Hematopoietic multipotent progenitor cell treated with erythropoietin and hydrocortisone succinate and interleukin-3 and kit ligand, for 8 days (in vitro differentiated cells): ENCODE measurements around the gene NUDT19.
A peak's percentile ranks its signal among the peaks of the same experiment; 100 is the strongest.
"Not testable (repeated sequence)": the region's sequence is repeated elsewhere in the genome, so short reads cannot be mapped to it uniquely, and the experiment has no call there.

ENCODE experiments used
- DNase-seq: peaks from one replicate; pipeline ENCODE4 v3.0.0-alpha.2; 2015

The NUDT19 gene

GRCh38 chr19:32691291-32691951 lies at the start of gene NUDT19:
TSS of gene NUDT19 (plus strand) at chr19:32691821. CDS start at chr19:32691961, 140 bp downstream.
- DNase-seq, result peak; percentile 88

DNA sequence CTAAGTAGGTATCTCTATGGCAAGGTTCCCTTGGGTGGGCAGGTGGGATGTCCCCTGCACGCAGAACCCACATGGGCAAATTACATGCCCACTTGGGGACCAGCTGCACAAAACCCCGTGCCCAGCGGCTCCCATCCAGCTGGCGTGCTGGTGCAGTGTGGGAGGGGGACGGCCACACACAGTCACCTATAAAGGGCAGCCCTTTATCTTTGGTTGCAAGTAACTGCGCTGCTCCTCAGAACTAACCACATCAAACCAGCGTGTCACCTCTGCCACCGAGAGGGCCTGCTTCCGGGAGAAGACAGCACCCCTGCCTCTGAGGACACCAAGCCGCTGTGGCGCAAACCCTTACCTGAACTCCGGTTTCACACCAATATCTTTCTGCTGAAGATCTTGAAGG lies 48.9 kb upstream of the NUDT19 start:
- DNase-seq, result no peak

DNA sequence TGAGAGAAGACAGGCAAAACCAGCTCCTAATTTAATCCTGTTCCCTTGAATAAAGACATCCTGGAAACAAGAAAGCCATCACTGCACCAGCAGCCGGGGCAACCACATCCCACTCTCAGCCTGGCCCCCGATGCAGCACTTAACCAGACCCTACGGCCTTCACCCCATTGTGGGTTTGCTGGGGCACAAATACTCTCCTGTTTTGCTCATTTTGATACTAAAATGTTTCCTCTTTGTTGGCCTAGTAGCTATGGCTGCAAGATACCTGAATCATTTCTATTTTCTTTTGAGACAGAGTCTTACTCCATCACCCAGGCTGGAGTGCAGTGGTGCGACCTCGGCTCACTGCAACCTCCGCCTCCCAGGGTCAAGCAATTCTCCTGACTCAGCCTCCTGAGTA lies 45.1 kb upstream of the NUDT19 start:
- DNase-seq, result no peak

- no peak for DNase-seq
Measured at GRCh38 chr19:32647361-32647760, 44.3 kb upstream of the NUDT19 start.

- no peak for DNase-seq
Measured at GRCh38 chr19:32649751-32650150, 41.9 kb upstream of the NUDT19 start.

DNA sequence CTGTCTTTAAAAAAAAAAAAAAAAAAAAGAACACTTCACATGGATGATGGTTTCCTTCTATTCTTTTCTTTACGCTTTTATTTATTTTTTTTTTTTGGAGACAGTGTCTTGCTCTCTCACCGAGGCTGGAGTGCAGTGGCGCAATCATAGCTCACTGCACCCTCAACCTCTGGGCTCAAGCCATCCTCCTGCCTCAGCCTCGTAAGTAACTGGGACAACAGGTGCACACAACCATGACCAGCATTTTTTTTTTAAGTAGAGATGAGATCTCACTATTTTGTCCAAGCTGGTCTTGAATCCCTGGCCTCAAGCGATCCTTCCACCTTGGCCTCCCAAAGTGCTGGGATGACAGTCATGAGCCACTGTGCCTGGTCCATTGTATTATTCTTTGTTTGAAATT lies 41.0 kb upstream of the NUDT19 start:
- no peak for DNase-seq

DNA sequence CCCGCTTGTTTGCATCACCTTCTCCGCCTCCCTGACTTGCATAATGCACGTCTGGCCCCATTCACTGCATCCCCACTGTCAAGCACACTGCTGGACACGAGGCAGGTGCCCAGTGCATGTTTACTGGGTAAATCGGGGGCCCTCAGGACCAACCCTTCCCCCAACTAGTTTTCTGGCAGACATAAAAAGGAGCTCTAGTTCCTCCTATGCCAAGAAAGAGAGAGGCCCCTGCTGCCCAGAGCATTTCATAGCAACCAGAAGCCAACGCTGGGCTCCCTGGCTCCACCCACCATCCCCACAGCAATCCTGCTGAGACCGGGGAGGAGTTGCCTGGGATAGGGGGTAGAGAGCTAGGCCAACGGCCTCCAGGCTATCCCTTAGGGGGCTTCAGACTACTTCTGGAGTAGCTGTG lies 39.9 kb upstream of the NUDT19 start:
- no peak for DNase-seq

DNA sequence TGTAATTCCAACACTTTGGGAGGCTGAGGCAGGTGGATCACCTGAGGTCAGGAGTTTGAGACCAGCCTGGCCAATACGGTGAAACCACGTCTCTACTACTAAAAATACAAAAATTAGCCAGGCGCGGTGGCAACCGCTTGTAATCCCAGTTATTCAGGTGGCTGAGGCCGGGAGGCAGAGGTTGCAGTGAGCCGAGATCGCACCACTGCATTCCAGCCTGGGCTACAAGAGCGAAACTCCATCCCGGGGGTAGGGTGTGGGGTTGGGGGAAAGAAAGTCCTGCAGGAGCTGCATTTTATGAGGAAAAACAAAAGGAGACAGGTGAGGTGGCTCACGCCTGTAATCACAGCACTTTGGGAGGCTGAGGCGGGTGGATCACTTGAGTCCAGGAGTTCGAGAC lies 39.3 kb upstream of the NUDT19 start:
- not testable (repeated sequence) for DNase-seq

DNA sequence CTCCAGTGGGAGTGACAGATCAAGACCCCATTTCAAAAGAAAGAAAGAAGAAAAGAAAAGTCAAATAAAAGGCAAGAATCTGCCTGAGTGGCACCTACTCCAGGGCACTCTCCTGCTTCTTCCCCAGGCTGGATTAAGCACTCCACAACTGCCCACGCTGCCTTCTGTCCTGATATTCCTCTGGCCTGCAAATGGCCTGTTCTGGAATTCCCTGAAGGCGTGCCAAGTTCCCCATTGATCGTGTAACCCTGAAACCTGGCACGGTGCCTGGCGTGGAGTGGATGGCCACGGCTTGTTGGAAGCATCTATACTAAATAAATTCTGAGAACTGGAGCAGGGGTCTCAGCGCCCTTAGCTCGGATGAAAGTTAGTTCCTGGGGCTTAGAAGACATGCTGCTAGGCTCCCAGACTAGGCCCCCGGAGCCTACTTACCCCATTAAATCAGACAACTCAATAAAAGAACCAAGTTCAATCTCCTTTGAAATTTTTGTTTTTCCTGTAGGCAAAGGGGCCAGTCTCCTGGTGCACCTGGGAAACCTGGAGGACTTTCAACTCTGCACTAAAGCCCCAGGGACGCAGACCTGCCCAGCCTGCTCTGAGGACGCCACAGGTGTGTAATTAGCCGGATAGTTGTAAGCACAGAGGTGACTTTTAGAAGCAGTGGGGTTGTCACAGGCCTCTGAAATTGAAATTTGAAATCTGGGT lies 38.6 kb upstream of the NUDT19 start:
- no peak for DNase-seq

GRCh38 chr19:32653599-32653915 lies 38.1 kb upstream of the NUDT19 start:
- DNase-seq, result no peak

DNA sequence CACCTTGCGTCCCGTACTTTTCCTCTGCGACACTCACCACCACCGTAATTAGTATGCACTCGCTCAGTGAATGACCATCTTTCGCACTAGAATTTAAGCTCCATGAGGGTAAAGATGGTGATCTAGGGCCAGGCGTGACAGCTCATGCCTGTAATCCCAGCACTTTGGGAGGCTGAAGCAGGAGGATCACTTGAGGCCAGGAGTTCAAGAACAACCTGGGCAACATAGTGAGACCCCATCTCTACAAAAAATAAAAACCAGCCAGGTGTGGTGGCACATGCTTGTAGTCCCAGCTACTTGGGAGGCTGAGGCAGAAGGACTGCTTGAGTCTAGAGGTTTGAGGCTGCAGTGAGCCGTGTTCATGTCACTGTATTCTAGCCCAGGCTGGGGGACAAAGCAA lies 35.2 kb upstream of the NUDT19 start:
- not testable (repeated sequence) for DNase-seq

DNA sequence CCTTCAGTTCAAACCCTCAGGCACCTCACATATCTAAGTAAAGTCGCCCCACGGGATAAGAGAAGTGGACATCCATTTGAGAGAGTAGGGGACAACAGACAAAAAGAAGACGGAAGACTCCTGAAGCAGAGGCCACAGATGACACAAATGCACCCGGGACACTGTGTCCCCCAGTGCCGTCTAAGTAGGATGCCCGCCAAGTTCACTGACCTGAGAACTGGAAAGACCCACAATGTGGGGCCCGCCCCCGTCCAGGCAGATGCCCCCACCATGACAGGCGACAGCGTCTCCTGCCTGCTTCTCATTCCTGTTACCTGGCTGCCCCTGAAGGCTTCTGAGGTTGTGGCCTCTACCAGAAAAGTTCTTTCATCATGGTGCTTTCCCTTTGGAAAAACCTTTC lies 33.5 kb upstream of the NUDT19 start:
- no peak for DNase-seq

DNA sequence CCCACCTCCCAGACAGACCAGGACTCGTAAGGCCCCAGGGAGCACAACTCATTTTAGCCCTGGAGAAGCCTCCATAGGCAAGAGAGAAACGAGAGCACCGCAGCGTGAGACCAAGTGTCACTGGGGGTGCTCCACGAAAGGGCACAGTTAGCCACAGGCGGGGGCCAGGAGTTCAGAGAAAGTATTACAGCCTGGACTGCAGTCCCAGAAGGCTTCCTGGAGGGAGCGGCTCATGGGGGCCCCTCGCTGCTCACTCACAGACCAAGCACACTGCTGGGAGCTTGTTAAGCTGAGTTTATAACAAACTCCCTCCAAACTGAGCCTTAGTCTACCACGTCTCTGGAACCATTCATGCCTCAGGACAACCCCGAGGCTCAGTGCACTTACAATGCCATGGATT lies 33.1 kb upstream of the NUDT19 start:
- no peak for DNase-seq

GRCh38 chr19:32661318-32661717 lies 30.3 kb upstream of the NUDT19 start:
- DNase-seq, result no peak

DNA sequence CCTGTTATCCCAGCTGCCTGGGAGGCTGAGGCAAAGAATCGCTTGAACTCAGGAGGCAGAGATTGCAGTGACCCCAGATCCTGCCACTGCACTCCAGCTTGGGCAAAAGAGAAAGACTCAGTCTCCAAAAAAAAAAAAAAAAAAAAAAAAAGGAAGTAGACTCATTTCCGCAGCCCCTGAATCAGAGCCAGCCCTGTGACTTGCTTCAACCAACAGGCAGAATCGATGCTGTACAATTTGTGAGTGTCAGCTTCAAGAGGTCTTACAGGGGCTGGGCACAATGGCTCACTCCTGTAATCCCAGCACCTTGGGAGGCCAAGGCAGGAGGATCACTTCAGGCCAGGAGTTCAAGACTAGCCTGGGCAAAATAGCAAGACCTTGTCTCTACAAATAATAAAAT lies 29.4 kb upstream of the NUDT19 start:
- DNase-seq, result peak; percentile 20

DNA sequence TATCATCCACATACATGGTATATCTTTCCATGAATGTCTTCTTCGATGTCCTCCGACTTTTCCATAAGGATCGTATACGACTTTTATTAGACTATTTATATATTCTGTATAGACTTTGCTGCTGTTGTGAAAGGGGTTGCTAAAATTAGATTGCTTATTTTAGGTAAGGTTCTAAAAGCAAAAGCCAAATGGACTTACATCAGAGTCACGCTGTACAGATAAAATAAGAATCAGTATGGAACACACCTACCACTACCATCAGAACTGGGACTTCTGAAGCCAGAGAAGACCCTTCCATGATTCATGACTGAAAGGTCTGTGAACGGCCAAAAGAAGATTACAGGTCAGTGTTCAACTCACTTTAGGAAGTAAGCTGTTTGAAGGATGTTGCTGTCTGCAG lies 25.5 kb upstream of the NUDT19 start:
- DNase-seq, result no peak

- DNase-seq, result no peak
Measured at GRCh38 chr19:32669310-32669709, 22.3 kb upstream of the NUDT19 start.

GRCh38 chr19:32671883-32672593 lies 19.6 kb upstream of the NUDT19 start:
- DNase-seq, result peak; percentile 96

DNA sequence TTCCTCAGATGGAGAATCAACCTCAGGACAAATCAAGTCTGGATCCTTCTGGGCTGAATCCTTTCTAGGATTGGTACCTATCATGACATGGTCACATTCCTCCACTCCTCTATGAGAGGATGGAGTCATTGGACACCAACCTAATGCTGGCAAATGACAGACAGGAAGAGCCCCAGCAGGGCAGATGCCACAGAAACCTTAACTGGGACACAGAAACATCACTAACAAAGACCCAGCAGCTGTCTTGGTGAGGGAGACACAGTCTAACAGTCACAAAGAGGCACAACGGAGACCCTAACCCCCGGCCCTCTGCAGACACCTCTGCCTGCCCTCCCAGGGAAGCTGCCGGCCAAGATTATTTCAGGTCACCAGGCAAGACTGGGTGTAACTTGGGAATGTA lies 18.8 kb upstream of the NUDT19 start:
- peak; percentile 33 for DNase-seq

- DNase-seq, result peak; percentile 29
Measured at GRCh38 chr19:32673573-32673972, 18.0 kb upstream of the NUDT19 start.

DNA sequence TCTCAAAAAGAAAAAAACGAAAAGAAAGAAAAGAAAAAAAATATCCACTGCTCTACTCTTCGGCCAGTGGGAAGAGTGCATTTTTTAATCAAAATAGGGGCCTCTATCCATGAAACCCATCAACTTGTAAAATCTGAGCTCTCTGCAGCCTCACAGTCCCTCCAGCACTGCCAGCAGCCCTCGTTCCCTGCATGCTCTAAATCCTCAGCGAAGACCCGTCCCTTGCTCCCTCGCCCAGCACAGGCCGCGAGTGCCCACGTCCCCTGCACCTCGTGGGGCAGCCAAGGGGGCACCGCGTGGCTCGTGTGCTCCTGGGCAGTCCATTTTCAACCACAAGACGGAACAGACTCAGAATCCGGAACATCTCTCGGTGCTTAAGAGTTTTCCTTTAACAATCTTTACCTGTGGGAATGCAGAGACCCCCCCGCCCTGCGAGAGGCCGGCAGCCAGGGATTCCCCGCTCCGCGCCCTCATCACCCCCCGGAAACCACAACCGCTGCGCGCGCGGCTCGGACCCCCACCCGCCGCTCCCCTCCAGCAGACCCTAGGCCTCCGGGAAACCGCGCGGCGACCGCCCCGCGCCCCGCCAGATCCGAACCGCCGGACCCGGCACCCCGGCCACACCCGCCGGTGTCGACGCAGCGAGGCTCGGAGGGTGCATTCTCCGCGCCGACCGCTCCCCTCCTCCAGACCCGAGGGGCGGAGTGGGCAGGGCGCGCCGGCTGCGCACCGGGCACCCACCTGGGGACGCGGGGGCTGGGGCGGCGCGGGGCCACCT lies 17.3 kb upstream of the NUDT19 start:
- peak; percentile 28 for DNase-seq

DNA sequence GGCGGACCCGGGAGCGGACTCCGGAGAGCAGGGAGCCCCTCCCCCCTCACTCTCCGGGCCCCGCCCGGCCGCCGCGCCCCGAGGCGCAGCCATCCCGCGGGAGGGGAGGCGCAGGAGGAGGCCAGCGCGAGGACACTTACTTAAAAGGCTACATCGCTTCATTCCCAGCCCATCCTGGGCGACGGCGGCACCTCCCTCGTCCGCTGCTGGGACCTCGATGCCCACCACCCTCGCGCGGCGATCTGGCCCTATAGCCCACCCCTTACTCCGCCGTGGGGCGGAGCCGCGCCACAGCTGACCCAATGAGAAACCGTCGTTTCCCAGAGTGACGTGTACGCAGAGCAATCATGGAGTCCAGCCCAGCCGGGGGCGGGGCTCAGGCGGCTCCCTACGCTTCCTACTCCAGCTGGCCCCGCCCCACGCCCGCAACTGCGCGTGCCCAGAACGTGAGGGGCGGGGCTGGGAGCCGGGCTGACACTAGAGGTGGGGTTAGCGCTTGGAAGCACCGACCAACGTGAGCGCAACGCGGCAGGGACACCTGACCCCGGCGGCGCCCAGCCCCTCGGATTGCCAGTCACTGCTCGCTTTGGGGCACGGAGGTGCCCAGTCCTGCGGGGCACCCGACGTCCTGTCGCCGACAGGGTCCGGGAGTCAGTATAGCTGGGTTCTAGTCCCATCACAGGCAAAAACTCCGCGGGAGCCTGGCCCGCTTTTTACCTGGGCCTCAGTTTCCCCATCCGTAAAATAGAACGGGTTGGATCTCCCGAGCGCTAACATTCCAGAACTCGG lies 16.5 kb upstream of the NUDT19 start, which contains the start of gene ANKRD27:
TSS of gene ANKRD27 (minus strand) at position 250 of the 789 bp plus-strand sequence. CDS start 16,165 bp downstream, outside the sequence.
- DNase-seq, result peak; percentile 99
